ENCODE data around the gene HIPK2. TPM values are rescaled to one million over a fixed set of nuclear protein-coding genes. Genes with fewer than 3 reads are reported as not detected.

HIPK2 gene
- total RNA-seq, 1 donor from 2014 or later = 44.0 TPM

DNA sequence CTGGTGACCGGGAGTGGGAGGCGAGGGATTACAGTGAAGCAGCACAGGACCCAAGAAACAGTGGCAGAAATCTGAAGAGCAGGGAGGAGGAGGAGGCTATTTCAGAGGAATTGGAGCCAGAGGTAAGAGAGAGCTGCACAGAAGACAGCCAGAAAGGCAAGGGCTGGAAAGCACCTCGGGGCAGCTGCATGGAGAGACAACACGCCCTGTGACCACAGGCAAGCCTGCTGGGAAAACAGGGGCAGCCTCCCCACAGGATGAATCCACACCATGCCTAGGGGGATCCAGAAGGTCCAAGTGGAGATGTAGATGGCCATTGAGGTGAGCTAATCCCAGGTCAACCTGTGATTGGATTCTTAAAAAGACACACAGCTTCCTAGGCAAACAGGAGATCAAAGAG lies 135.5 kb downstream of the HIPK2 start:
- peaks cover 3% of the 10 kb centered on the region for H3K36me3 ChIP-seq (ENCODE audit: control insufficient read depth, insufficient read depth, low read length)
- TF ChIP-seq, protein P1, sequence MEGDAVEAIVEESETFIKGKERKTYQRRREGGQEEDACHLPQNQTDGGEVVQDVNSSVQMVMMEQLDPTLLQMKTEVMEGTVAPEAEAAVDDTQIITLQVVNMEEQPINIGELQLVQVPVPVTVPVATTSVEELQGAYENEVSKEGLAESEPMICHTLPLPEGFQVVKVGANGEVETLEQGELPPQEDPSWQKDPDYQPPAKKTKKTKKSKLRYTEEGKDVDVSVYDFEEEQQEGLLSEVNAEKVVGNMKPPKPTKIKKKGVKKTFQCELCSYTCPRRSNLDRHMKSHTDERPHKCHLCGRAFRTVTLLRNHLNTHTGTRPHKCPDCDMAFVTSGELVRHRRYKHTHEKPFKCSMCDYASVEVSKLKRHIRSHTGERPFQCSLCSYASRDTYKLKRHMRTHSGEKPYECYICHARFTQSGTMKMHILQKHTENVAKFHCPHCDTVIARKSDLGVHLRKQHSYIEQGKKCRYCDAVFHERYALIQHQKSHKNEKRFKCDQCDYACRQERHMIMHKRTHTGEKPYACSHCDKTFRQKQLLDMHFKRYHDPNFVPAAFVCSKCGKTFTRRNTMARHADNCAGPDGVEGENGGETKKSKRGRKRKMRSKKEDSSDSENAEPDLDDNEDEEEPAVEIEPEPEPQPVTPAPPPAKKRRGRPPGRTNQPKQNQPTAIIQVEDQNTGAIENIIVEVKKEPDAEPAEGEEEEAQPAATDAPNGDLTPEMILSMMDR (IDR thresholded peaks at IDR 0.05; ENCODE audit: insufficient read depth, low read length, poor library complexity, severe bottlenecking) = no peak
- DNase-seq (ENCODE audit: low read depth) = no peak
- H3K4me3 ChIP-seq (ENCODE audit: low read depth, low read length) = no peak overlapping the region
- H3K27me3 ChIP-seq (ENCODE audit: control insufficient read depth, insufficient read depth, low read length) = no peaks in the 10 kb centered on the region

DNA sequence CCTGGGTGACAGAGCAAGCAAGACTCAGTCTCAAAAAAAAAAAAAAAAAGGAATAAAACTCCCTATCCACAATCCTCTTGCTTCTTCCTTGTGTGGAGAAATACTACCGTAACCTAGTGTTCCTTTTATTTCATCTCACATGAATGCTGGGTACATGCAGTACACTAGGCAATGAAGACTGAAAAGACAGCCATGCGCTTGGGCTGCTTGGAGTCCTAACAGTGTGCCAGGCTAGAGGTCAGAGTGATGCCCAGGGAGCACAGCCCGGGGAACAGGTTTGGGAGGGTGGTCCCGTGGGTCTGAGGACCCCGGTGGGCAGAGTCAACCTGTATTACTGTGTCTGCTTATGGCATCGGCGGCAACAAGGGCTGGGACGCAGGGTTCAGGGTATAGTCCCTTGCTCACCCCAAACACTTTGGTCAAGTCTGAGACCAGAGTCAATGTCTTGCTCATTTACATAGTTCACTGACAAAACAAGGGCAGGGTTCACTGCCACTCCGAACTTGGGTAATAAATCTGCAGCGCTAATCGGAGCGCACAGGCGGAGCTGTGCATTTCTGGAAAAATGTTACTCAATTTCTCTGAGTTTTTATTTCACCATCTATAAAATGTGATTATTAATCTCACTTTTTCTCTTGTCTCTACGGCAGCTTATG lies 136.3 kb downstream of the HIPK2 start:
- no peak for DNase-seq (ENCODE audit: low read depth)
- TF ChIP-seq, protein P1 (IDR thresholded peaks at IDR 0.05; ENCODE audit: insufficient read depth, low read length, poor library complexity, severe bottlenecking) = no peak
- Histone ChIP-seq H3K4me3 (ENCODE audit: low read depth, low read length) (no peak overlapping the region), H3K36me3 (ENCODE audit: control insufficient read depth, insufficient read depth, low read length) (peaks cover 3% of the 10 kb centered on the region), H3K27me3 (ENCODE audit: control insufficient read depth, insufficient read depth, low read length) (no peaks in the 10 kb centered on the region)

DNA sequence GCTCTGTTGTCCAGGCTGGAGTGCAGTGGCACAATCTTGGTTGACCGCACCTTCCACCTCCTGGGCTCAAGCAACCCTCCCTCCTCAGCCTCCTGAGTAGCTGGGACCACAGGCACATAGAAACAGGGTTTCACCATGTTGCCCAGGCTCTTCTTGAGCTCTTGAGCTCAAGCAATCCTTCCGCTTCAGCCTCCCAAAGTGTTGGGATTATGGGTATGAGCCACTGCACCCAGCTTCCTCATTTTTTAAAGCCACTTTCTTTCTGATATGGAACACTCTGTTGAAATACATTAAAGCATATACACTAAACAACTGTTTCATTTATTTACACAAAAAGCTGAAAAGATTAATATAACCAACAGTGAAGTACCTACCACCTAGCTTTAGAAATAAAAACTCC lies 137.1 kb downstream of the HIPK2 start:
- H3K4me3 ChIP-seq (ENCODE audit: low read depth, low read length) = no peak overlapping the region
- TF ChIP-seq, protein P1 (IDR thresholded peaks at IDR 0.05; ENCODE audit: insufficient read depth, low read length, poor library complexity, severe bottlenecking) = no peak
- H3K36me3 ChIP-seq (ENCODE audit: control insufficient read depth, insufficient read depth, low read length) = peaks cover 3% of the 10 kb centered on the region
- no peak for DNase-seq (ENCODE audit: low read depth)
- H3K27me3 ChIP-seq (ENCODE audit: control insufficient read depth, insufficient read depth, low read length) = no peaks in the 10 kb centered on the region

DNA sequence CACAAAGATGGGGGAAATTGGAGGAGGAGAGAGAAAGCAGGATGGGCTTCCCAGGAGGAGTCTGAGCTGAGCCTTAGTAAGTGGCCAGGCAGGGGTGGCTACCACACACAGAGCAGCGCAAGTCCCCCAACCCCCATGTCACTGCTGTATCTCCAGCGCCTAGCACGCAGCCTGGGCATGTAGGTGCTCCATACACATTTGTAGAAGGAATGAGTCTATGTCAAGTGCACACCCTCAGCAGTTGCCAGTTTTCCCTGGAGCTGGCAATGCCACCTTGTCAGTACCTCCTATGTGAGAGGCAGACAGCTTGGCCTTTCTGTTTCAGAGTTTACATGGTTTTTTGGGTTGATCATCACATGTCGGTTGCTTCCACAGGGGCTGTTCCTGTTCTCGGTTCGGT lies 138.2 kb downstream of the HIPK2 start:
- Histone ChIP-seq H3K27me3 (ENCODE audit: control insufficient read depth, insufficient read depth, low read length) (no peaks in the 10 kb centered on the region), H3K36me3 (ENCODE audit: control insufficient read depth, insufficient read depth, low read length) (peaks cover 2% of the 10 kb centered on the region), H3K4me3 (ENCODE audit: low read depth, low read length) (no peak overlapping the region)
- TF ChIP-seq, protein P1 (IDR thresholded peaks at IDR 0.05; ENCODE audit: insufficient read depth, low read length, poor library complexity, severe bottlenecking) = no peak
- no peak for DNase-seq (ENCODE audit: low read depth)

DNA sequence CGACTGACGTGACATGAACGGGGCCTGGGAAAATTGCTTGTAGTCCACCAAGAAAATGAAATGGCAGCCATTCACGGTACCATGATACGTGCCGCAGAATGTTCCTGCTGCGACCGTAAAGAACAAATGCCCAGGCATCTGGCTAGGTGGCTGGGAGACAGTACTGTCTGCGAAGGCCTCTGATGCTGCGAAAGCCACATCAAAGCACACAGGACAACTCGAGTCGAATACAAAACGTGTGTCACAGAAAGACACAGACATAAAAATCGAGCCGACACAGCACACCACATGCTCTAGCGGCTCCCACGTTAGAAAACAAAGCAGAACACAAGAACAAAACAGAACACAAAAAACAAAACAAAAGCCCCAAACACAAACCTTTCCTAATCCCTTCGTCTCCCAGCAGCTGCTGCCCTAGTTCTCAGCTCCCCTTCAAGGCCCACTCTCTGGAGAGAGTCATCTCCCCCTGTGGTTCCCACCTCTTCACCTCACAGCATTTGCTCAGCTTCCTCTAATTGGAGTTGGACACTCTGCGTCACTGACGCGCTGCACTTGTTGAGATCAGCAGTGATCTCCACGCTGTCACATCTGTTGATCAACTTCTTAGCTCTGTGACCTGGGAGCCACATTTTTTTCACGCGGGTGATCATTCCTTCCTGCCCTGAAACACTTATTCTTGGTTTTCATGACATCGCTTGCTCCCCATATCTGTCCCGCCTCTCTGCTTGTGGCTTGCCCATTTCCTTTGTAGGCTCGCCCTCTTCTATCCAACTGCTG lies 142.1 kb downstream of the HIPK2 start:
- Histone ChIP-seq H3K4me3 (ENCODE audit: low read depth, low read length) (no peak overlapping the region), H3K36me3 (ENCODE audit: control insufficient read depth, insufficient read depth, low read length) (no peaks in the 10 kb centered on the region), H3K27me3 (ENCODE audit: control insufficient read depth, insufficient read depth, low read length) (no peaks in the 10 kb centered on the region)
- TF ChIP-seq, protein P1 (IDR thresholded peaks at IDR 0.05; ENCODE audit: insufficient read depth, low read length, poor library complexity, severe bottlenecking) = no peak
- DNase-seq (ENCODE audit: low read depth) = no peak

Measured in kidney epithelial cell (primary cell).